Calu3 (cell line): ENCODE measurements around the gene MED10. TPM values are rescaled to one million over a fixed set of nuclear protein-coding genes. Genes with fewer than 3 reads are reported as not detected.

Experiments
- BruUV-seq: library from RNA; stranded (reverse); fragments of 400-500 nt; replicated peaks from 2 replicates; lab custom pipeline; 2021; lab: Mats Ljungman, UMichigan
- CTCF ChIA-PET: fragments of 300-600 bp; sonication (Branson Sonifier 250); formaldehyde crosslinking; loops from one replicate; lab custom pipeline; 2022; ENCODE audit warnings: antibody characterized with exemption; lab: Charles Lee
- DNase-seq: peaks from one replicate; pipeline ENCODE4 v3.0.0; 2022
- H3K27ac Mint-ChIP-seq: one replicate; pipeline ENCODE4 v1.8.0; 2022; ENCODE audit warnings: mixed read lengths; ENCODE audit not compliant: unreplicated experiment
- H3K27me3 Mint-ChIP-seq: one replicate; pipeline ENCODE4 v1.8.0; 2022; ENCODE audit warnings: mixed read lengths; ENCODE audit not compliant: unreplicated experiment
- H3K36me3 Mint-ChIP-seq: one replicate; pipeline ENCODE4 v1.8.0; 2022; ENCODE audit warnings: mild to moderate bottlenecking, moderate library complexity, mixed read lengths; ENCODE audit not compliant: insufficient read depth, unreplicated experiment
- H3K4me1 Mint-ChIP-seq: one replicate; pipeline ENCODE4 v1.8.0; 2022; ENCODE audit warnings: mild to moderate bottlenecking, low read depth, mixed read lengths; ENCODE audit not compliant: unreplicated experiment
- H3K4me3 Mint-ChIP-seq: one replicate; pipeline ENCODE4 v1.8.0; 2022; ENCODE audit warnings: mild to moderate bottlenecking, low read depth, moderate library complexity, mixed read lengths; ENCODE audit not compliant: unreplicated experiment
- H3K9me3 Mint-ChIP-seq: one replicate; pipeline ENCODE4 v1.8.0; 2022; ENCODE audit warnings: low read depth, mixed read lengths; ENCODE audit not compliant: unreplicated experiment
- CTCF ChIP-seq: fragments of 200-600 bp; IDR thresholded peaks from one replicate; pipeline ENCODE4 v1.8.0; 2022; ENCODE audit warnings: antibody characterized with exemption; ENCODE audit not compliant: unreplicated experiment
- intact Hi-C: fragments of 100-400 bp; cut with micrococcal nuclease; formaldehyde crosslinking; loops from one replicate; pipeline ENCODE4 v1.10.0; 2022; ENCODE audit not compliant: unreplicated experiment
- total RNA-seq: library from RNA; stranded (reverse); gene quantifications from 2 replicates; pipeline ENCODE4 v1.2.3, GENCODE V29; 2022

MED10 gene
- total RNA-seq, 1 experiment from 2014 or later = 39.9 TPM

GRCh38 chr5:6356578-6357164 lies 21.7 kb downstream of the MED10 start:
- DNase-seq = no peak
- Mint-ChIP-seq H3K9me3 (no peaks in the 10 kb centered on the region), H3K27ac (no peak overlapping the region), H3K4me3 (no peak overlapping the region), H3K4me1 (no peaks in the 10 kb centered on the region), H3K27me3 (peaks cover 32% of the 10 kb centered on the region), H3K36me3 (no peaks in the 10 kb centered on the region)
- TF ChIP-seq CTCF = no peak
- intact Hi-C loops = no loop called here
- no TSS peak for BruUV-seq
- CTCF ChIA-PET = no interaction called here

- intact Hi-C loops = no loop called here
- CTCF ChIA-PET = no interaction called here
- peaks cover 41% of the 10 kb centered on the region for H3K27me3 Mint-ChIP-seq
- no TSS peak for BruUV-seq
- no peak overlapping the region for H3K27ac Mint-ChIP-seq
- TF ChIP-seq CTCF = no peak
- no peak overlapping the region for H3K4me3 Mint-ChIP-seq
- DNase-seq = no peak
- H3K4me1 Mint-ChIP-seq = no peaks in the 10 kb centered on the region
- H3K9me3 Mint-ChIP-seq = no peaks in the 10 kb centered on the region
- H3K36me3 Mint-ChIP-seq = no peaks in the 10 kb centered on the region
Observed at GRCh38 chr5:6355294-6355693, 23.1 kb downstream of the MED10 start.

GRCh38 chr5:6354848-6355247 lies 23.5 kb downstream of the MED10 start:
- TF ChIP-seq CTCF = no peak
- no peaks in the 10 kb centered on the region for H3K9me3 Mint-ChIP-seq
- no TSS peak for BruUV-seq
- peaks cover 41% of the 10 kb centered on the region for H3K27me3 Mint-ChIP-seq
- DNase-seq = no peak
- no peak overlapping the region for H3K4me3 Mint-ChIP-seq
- CTCF ChIA-PET = no interaction called here
- H3K4me1 Mint-ChIP-seq = no peaks in the 10 kb centered on the region
- intact Hi-C loops = no loop called here
- no peaks in the 10 kb centered on the region for H3K36me3 Mint-ChIP-seq
- no peak overlapping the region for H3K27ac Mint-ChIP-seq

- peaks cover 51% of the 10 kb centered on the region for H3K27me3 Mint-ChIP-seq
- peaks cover 8% of the 10 kb centered on the region for H3K4me1 Mint-ChIP-seq
- no peak overlapping the region for H3K27ac Mint-ChIP-seq
- H3K4me3 Mint-ChIP-seq = no peak overlapping the region
- H3K36me3 Mint-ChIP-seq = no peaks in the 10 kb centered on the region
- DNase-seq = no peak
- no TSS peak for BruUV-seq
- H3K9me3 Mint-ChIP-seq = no peaks in the 10 kb centered on the region
- CTCF ChIA-PET = no interaction called here
- intact Hi-C loops = no loop called here
- no peak for TF ChIP-seq CTCF
Observed at GRCh38 chr5:6353602-6354302, 24.6 kb downstream of the MED10 start.
